ENCODE data around the gene ATP5F1D.

GRCh38 chr19:1237754-1238368 lies 3.7 kb upstream of the ATP5F1D start, which contains the start of gene CBARP:
- TF ChIP-seq, protein P1, sequence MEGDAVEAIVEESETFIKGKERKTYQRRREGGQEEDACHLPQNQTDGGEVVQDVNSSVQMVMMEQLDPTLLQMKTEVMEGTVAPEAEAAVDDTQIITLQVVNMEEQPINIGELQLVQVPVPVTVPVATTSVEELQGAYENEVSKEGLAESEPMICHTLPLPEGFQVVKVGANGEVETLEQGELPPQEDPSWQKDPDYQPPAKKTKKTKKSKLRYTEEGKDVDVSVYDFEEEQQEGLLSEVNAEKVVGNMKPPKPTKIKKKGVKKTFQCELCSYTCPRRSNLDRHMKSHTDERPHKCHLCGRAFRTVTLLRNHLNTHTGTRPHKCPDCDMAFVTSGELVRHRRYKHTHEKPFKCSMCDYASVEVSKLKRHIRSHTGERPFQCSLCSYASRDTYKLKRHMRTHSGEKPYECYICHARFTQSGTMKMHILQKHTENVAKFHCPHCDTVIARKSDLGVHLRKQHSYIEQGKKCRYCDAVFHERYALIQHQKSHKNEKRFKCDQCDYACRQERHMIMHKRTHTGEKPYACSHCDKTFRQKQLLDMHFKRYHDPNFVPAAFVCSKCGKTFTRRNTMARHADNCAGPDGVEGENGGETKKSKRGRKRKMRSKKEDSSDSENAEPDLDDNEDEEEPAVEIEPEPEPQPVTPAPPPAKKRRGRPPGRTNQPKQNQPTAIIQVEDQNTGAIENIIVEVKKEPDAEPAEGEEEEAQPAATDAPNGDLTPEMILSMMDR (IDR thresholded peaks at IDR 0.05): no peak
- TF ChIP-seq EZH2 (IDR thresholded peaks at IDR 0.05) (no peak), EZH2phosphoT487 (IDR thresholded peaks at IDR 0.05) (no peak)

Data from neural progenitor cell (in vitro differentiated cells).